BLaER1 treated with 17β-estradiol and CSF1 and Interleukin-3, amounts not matched to agents 10 nM and 100 nM (cell line): Measurements from ENCODE around the gene TMEM181.
A peak's percentile ranks its signal among the peaks of the same experiment; 100 is the strongest.

Experiments used
- H3K27ac ChIP-seq, 11 experiments: shearing (Covaris generic); formaldehyde crosslinking; 2 replicates each; pipeline ENCODE4 v1.8.1; 2022
- H3K27me3 ChIP-seq, 11 experiments: shearing (Covaris generic); formaldehyde crosslinking; 2 replicates each; pipeline ENCODE4 v1.8.1; 2022
- H3K36me3 ChIP-seq, 11 experiments: shearing (Covaris generic); formaldehyde crosslinking; 2 replicates each; pipeline ENCODE4 v1.8.1; 2022
- H3K4me1 ChIP-seq, 10 experiments: shearing (Covaris generic); formaldehyde crosslinking; 2 replicates each; pipeline ENCODE4 v1.8.1; 2022
- H3K4me2 ChIP-seq, 11 experiments: shearing (Covaris generic); formaldehyde crosslinking; 2 replicates each; pipeline ENCODE4 v1.8.1; 2022
- H3K4me3 ChIP-seq, 10 experiments: shearing (Covaris generic); formaldehyde crosslinking; 2 replicates each; pipeline ENCODE4 v1.8.1; 2022
- H3K9ac ChIP-seq, 11 experiments: shearing (Covaris generic); formaldehyde crosslinking; 2 replicates each; pipeline ENCODE4 v1.8.1; 2022
- H3K9me3 ChIP-seq, 11 experiments: shearing (Covaris generic); formaldehyde crosslinking; replicated peaks in 1 of 11; 2 replicates each; pipeline ENCODE4 v1.8.1; 2022
- H4K20me1 ChIP-seq, 11 experiments: shearing (Covaris generic); formaldehyde crosslinking; 2 replicates each; pipeline ENCODE4 v1.8.1; 2022
- Cebpa-rat ChIP-seq, 11 experiments: shearing (Covaris generic); IDR thresholded peaks; 2 replicates each; pipeline ENCODE4 v1.8.1; 2022

The TMEM181 gene

GRCh38 chr6:158621694-158622544 is 62.0 kb downstream of the TMEM181 start:
- peak overlapping the region in 6 of 11 experiments; percentile 16 to 82 (median 30); a peak in 7 of 22 replicates for H3K4me2 ChIP-seq
- H3K4me3 ChIP-seq, result no peak overlapping the region
- no peaks in the 10 kb centered on the region for H3K9me3 ChIP-seq
- H4K20me1 ChIP-seq, result peaks cover 0 to 58% (median 28%) of the 10 kb centered on the region in 11 experiments; a peak in 18 of 22 replicates
- no peak overlapping the region for H3K27ac ChIP-seq
- peaks cover 45 to 69% (median 63%) of the 10 kb centered on the region in 11 experiments for H3K36me3 ChIP-seq
- no peaks in the 10 kb centered on the region for H3K27me3 ChIP-seq
- H3K9ac ChIP-seq, result no peak overlapping the region
- H3K4me1 ChIP-seq, result peaks cover 15 to 33% (median 32%) of the 10 kb centered on the region in 10 experiments
- TF ChIP-seq Cebpa-rat (IDR thresholded peaks at IDR 0.05), result no peak

GRCh38 chr6:158622545-158623190 is 62.8 kb downstream of the TMEM181 start:
- Histone ChIP-seq H3K36me3 (peaks cover 52 to 76% (median 70%) of the 10 kb centered on the region in 11 experiments), H3K9me3 (no peaks in the 10 kb centered on the region), H3K4me2 (peak overlapping the region in 10 of 11 experiments; percentile 16 to 82 (median 30); a peak in 17 of 22 replicates)

GRCh38 chr6:158624684-158625682 is 65.1 kb downstream of the TMEM181 start:
- Histone ChIP-seq H3K27me3 (no peaks in the 10 kb centered on the region), H3K4me1 (peaks cover 15 to 46% (median 32%) of the 10 kb centered on the region in 10 experiments), H3K9me3 (no peaks in the 10 kb centered on the region), H4K20me1 (peaks cover 3 to 88% (median 44%) of the 10 kb centered on the region in 11 experiments; a peak in 20 of 22 replicates), H3K9ac (peak overlapping the region in 5 of 11 experiments; percentile 29 to 48 (median 35); a peak in 5 of 22 replicates), H3K36me3 (peaks cover 61 to 87% (median 82%) of the 10 kb centered on the region in 11 experiments), H3K4me2 (peak overlapping the region in 10 of 11 experiments; percentile 54 to 89 (median 77); a peak in 18 of 22 replicates), H3K4me3 (no peak overlapping the region), H3K27ac (peak overlapping the region in 3 of 11 experiments; percentile 9 to 22 (median 20); a peak in 2 of 22 replicates)
- TF ChIP-seq Cebpa-rat (IDR thresholded peaks at IDR 0.05), result no peak

More at GRCh38 chr6:158622545-158623190, 62.8 kb downstream of the TMEM181 start:
- Histone ChIP-seq H3K9ac (no peak overlapping the region), H3K27ac (no peak overlapping the region), H4K20me1 (peaks cover 3 to 65% (median 28%) of the 10 kb centered on the region in 11 experiments; a peak in 18 of 22 replicates), H3K4me1 (peaks cover 15 to 34% (median 32%) of the 10 kb centered on the region in 10 experiments), H3K4me3 (no peak overlapping the region), H3K27me3 (no peaks in the 10 kb centered on the region)
- no peak for TF ChIP-seq Cebpa-rat (IDR thresholded peaks at IDR 0.05)

GRCh38 chr6:158625881-158626305 is 66.0 kb downstream of the TMEM181 start:
- Histone ChIP-seq H3K4me1 (peaks cover 18 to 46% (median 32%) of the 10 kb centered on the region in 10 experiments), H3K27ac (no peak overlapping the region), H3K36me3 (peaks cover 60 to 87% (median 82%) of the 10 kb centered on the region in 11 experiments), H3K4me3 (no peak overlapping the region), H3K9ac (0 out of 22 replicates have a peak overlapping the region, but pooled peaks of 1 of the 11 experiments have one; percentile 24), H3K9me3 (no peaks in the 10 kb centered on the region), H4K20me1 (peaks cover 3 to 82% (median 44%) of the 10 kb centered on the region in 11 experiments; a peak in 20 of 22 replicates), H3K4me2 (no peak overlapping the region), H3K27me3 (no peaks in the 10 kb centered on the region)
- TF ChIP-seq Cebpa-rat (IDR thresholded peaks at IDR 0.05), result no peak

- no peak overlapping the region for H3K4me2 ChIP-seq
- H4K20me1 ChIP-seq, result peaks cover 6 to 84% (median 44%) of the 10 kb centered on the region in 11 experiments; a peak in 20 of 22 replicates
- H3K9ac ChIP-seq, result 0 out of 22 replicates have a peak overlapping the region, but pooled peaks of 1 of the 11 experiments have one; percentile 24
- H3K4me3 ChIP-seq, result no peak overlapping the region
- no peaks in the 10 kb centered on the region for H3K9me3 ChIP-seq
- H3K36me3 ChIP-seq, result peaks cover 60 to 87% (median 82%) of the 10 kb centered on the region in 11 experiments
- H3K27ac ChIP-seq, result no peak overlapping the region
- H3K27me3 ChIP-seq, result no peaks in the 10 kb centered on the region
- TF ChIP-seq Cebpa-rat (IDR thresholded peaks at IDR 0.05), result no peak
- peaks cover 25 to 46% (median 32%) of the 10 kb centered on the region in 10 experiments for H3K4me1 ChIP-seq
These were observed 66.7 kb downstream of the TMEM181 start for GRCh38 chr6:158626360-158627167.

GRCh38 chr6:158627168-158627939 is 67.5 kb downstream of the TMEM181 start:
- Histone ChIP-seq H3K9ac (no peak overlapping the region; a peak in 1 of 22 replicates), H3K27me3 (no peaks in the 10 kb centered on the region), H3K36me3 (peaks cover 60 to 87% (median 77%) of the 10 kb centered on the region in 11 experiments), H3K27ac (no peak overlapping the region), H4K20me1 (peaks cover 14 to 84% (median 41%) of the 10 kb centered on the region in 11 experiments; a peak in 19 of 22 replicates), H3K4me1 (peaks cover 29 to 44% (median 33%) of the 10 kb centered on the region in 10 experiments), H3K9me3 (no peaks in the 10 kb centered on the region), H3K4me2 (no peak overlapping the region), H3K4me3 (no peak overlapping the region)
- TF ChIP-seq Cebpa-rat (IDR thresholded peaks at IDR 0.05), result no peak

- H3K4me3 ChIP-seq, result no peak overlapping the region
These were observed 68.0 kb downstream of the TMEM181 start for GRCh38 chr6:158627940-158628211.

More at GRCh38 chr6:158627940-158628211, 68.0 kb downstream of the TMEM181 start:
- no peak for TF ChIP-seq Cebpa-rat (IDR thresholded peaks at IDR 0.05)
- H3K27ac ChIP-seq, result no peak overlapping the region
- no peaks in the 10 kb centered on the region for H3K9me3 ChIP-seq
- H3K4me2 ChIP-seq, result no peak overlapping the region
- H3K4me1 ChIP-seq, result peaks cover 24 to 42% (median 34%) of the 10 kb centered on the region in 10 experiments
- H3K9ac ChIP-seq, result no peak overlapping the region; a peak in 1 of 22 replicates
- peaks cover 65 to 87% (median 77%) of the 10 kb centered on the region in 11 experiments for H3K36me3 ChIP-seq
- H3K27me3 ChIP-seq, result no peaks in the 10 kb centered on the region
- H4K20me1 ChIP-seq, result peaks cover 14 to 84% (median 40%) of the 10 kb centered on the region in 11 experiments; a peak in 19 of 22 replicates
